ENCODE measurements around the gene APOD. TPM values are rescaled to one million over a fixed set of nuclear protein-coding genes. Genes with fewer than 3 reads are reported as not detected.

APOD gene
- total and polyA plus RNA-seq, 10 of the 15 experiments (the other 5 are each of a cell fraction or from before 2014, with no cell fraction given): 0.06 to 0.77 (median 0.47) TPM; not detected in 3

- ChIA-PET CTCF (no interaction called here), SMC1A (ENCODE audit: uncharacterized antibody, unreplicated experiment) (interaction anchor here (0.6 to 1.2 kb wide), 2 partner anchors 12 to 312 kb away, joined by 3 to 4 read pairs; partner anchors contain the start of gene APOD), RAD21 (ENCODE audit: unreplicated experiment) (no interaction called here), POLR2A (no interaction called here)
- WGBS (ENCODE audit: insufficient coverage, insufficient replicate concordance, low lambda C conversion rate, missing lambda C conversion rate): 45% methylated on average over 8 of the region's 8 CpGs
- Histone ChIP-seq H3K4me1 (ENCODE audit: control insufficient read depth, insufficient read depth, low read length) (no peaks in the 10 kb centered on the region), H3K4me2 (ENCODE audit: control insufficient read depth, insufficient read depth) (no peak overlapping the region), H3K36me3 (ENCODE audit: control insufficient read depth in 2 of 2, insufficient read depth in 2 of 2, low read length in 1 of 2) (no peaks in the 10 kb centered on the region), H3K79me2 (ENCODE audit: control insufficient read depth, insufficient read depth, low read length) (no peaks in the 10 kb centered on the region), H4K20me1 (ENCODE audit: control insufficient read depth, insufficient read depth) (no peaks in the 10 kb centered on the region), H3K27ac (ENCODE audit: control insufficient read depth, insufficient read depth) (no peak overlapping the region), H3K9me3 (replicated peaks; ENCODE audit: control insufficient read depth, insufficient read depth, low read length) (no peaks in the 10 kb centered on the region), H3K9ac (ENCODE audit: control insufficient read depth, insufficient read depth, low read length) (no peak overlapping the region), H3K27me3 (replicated peaks in 1 of 2; ENCODE audit: control insufficient read depth in 2 of 2, insufficient read depth in 2 of 2, low read length in 1 of 2) (no peaks in the 10 kb centered on the region), H2AFZ (ENCODE audit: control insufficient read depth, low read depth, low read length) (no peak overlapping the region), H3K4me3 (no peak overlapping the region)
- ATAC-seq: no peak
- intact Hi-C loops (cut with micrococcal nuclease; ENCODE audit: unreplicated experiment) (no loop called here), in situ Hi-C loops (cut with MboI) (no loop called here)
- FAIRE-seq: no peak
- no peak for DNase-seq (ENCODE audit: low read depth, low spot score)
- no TSS peak for BruUV-seq (replicated peaks)
- no peak for TF ChIP-seq ATF7 (IDR thresholded peaks at IDR 0.05; ENCODE audit: low read depth)
- no peak for TF ChIP-seq SP1 (IDR thresholded peaks at IDR 0.05; ENCODE audit: low read depth, low read length)
- TF ChIP-seq CHD2 (IDR thresholded peaks at IDR 0.05; ENCODE audit: borderline replicate concordance, low read depth, low read length): no peak
- TF ChIP-seq USF1 (IDR thresholded peaks at IDR 0.05; ENCODE audit: borderline replicate concordance, extremely low read length, insufficient read depth, low read depth, low read length): no peak
- TF ChIP-seq RAD21 (IDR thresholded peaks at IDR 0.05; ENCODE audit: insufficient read depth, low read depth, low read length): no peak
- no peak for TF ChIP-seq PAX5 (IDR thresholded peaks at IDR 0.05; ENCODE audit: borderline replicate concordance, low read depth, low read length)
- TF ChIP-seq POLR2A (IDR thresholded peaks at IDR 0.05; ENCODE audit: low read depth, low read length): no peak
Observed at GRCh38 chr3:195595785-195596531, 12.2 kb upstream of the APOD start.

Data from GM12878 (cell line).